NCI-H187 (cell line): ENCODE measurements around the gene DBH.

Source experiments
- DNase-seq, 2 experiments: peaks; one replicate each; lab custom pipeline; 2025; lab: John Stamatoyannopoulos, UW

DBH gene

GRCh38 chr9:133701981-133702797, 66.0 kb downstream of the DBH start:
- no peak for DNase-seq

GRCh38 chr9:133702798-133703590, 66.8 kb downstream of the DBH start:
- DNase-seq: no peak

- peak; percentile 22 to 45 for DNase-seq
Observed at GRCh38 chr9:133703591-133704399, 67.6 kb downstream of the DBH start.

- DNase-seq: no peak
Observed at GRCh38 chr9:133704711-133705181, 68.6 kb downstream of the DBH start.

GRCh38 chr9:133705576-133705975, 69.4 kb downstream of the DBH start:
- no peak for DNase-seq

- no peak for DNase-seq
Observed at GRCh38 chr9:133706307-133707050, 70.3 kb downstream of the DBH start.

- no peak for DNase-seq
Observed at GRCh38 chr9:133707065-133707762, 71.1 kb downstream of the DBH start.

GRCh38 chr9:133707763-133708245, 71.6 kb downstream of the DBH start:
- no peak for DNase-seq

GRCh38 chr9:133708246-133709014, 72.3 kb downstream of the DBH start:
- DNase-seq: no peak
